ENCODE measurements around the gene MIGA2. TPM values are rescaled to one million over a fixed set of nuclear protein-coding genes. Genes with fewer than 3 reads are reported as not detected.

MIGA2 gene
- total RNA-seq, 1 experiment from 2014 or later: 28.6 TPM

GRCh38 chr9:129081388-129081904 is 45.0 kb downstream of the MIGA2 start:
- CTCF ChIA-PET: interaction anchor here (0.6 to 1.2 kb wide), 5 partner anchors 28 to 541 kb away, joined by 3 to 6 read pairs (median 4); no protein-coding TSS in a partner anchor
- peak; percentile 46 for DNase-seq (ENCODE audit: unreplicated experiment)
- TSS peak; percentile 50 for BruUV-seq (replicated peaks)
- no peaks in the 10 kb centered on the region for H3K9me3 Mint-ChIP-seq (ENCODE audit: unreplicated experiment)
- intact Hi-C loops (cut with micrococcal nuclease): no loop called here
- TF ChIP-seq CTCF (IDR thresholded peaks at IDR 0.05; ENCODE audit: unreplicated experiment): no peak
- H3K4me3 Mint-ChIP-seq (ENCODE audit: unreplicated experiment): peak overlapping the region; percentile 84
- POLR2A ChIA-PET: interaction anchor here (0.7 to 2.3 kb wide), 15 partner anchors 9 to 711 kb away, joined by 3 to 10 read pairs (median 4); partner anchors contain the start of genes DOLK, MIGA2, NUP188 and PTPA
- H3K4me1 Mint-ChIP-seq (ENCODE audit: insufficient read depth, unreplicated experiment): peaks cover 10% of the 10 kb centered on the region
- no peaks in the 10 kb centered on the region for H3K27me3 Mint-ChIP-seq (ENCODE audit: insufficient read depth, unreplicated experiment)
- peak overlapping the region; percentile 46 for H3K27ac Mint-ChIP-seq (ENCODE audit: low read depth, unreplicated experiment)
- no peaks in the 10 kb centered on the region for H3K36me3 Mint-ChIP-seq (ENCODE audit: insufficient read depth, unreplicated experiment)

- no peak for TF ChIP-seq CTCF (IDR thresholded peaks at IDR 0.05; ENCODE audit: unreplicated experiment)
Measured at GRCh38 chr9:129084087-129084486, 47.7 kb downstream of the MIGA2 start.

GRCh38 chr9:129089246-129089645 is 52.8 kb downstream of the MIGA2 start:
- POLR2A ChIA-PET: interaction anchor here (1.2 kb wide), 2 partner anchors 8 to 89 kb away, joined by 3 read pairs; partner anchors contain the start of gene IER5L
- no TSS peak for BruUV-seq (replicated peaks)

More at GRCh38 chr9:129084087-129084486, 47.7 kb downstream of the MIGA2 start:
- Mint-ChIP-seq H3K27me3 (ENCODE audit: insufficient read depth, unreplicated experiment) (no peaks in the 10 kb centered on the region), H3K4me1 (ENCODE audit: insufficient read depth, unreplicated experiment) (peaks cover 9% of the 10 kb centered on the region), H3K4me3 (ENCODE audit: unreplicated experiment) (no peak overlapping the region), H3K27ac (ENCODE audit: low read depth, unreplicated experiment) (no peak overlapping the region), H3K36me3 (ENCODE audit: insufficient read depth, unreplicated experiment) (peaks cover 6% of the 10 kb centered on the region), H3K9me3 (ENCODE audit: unreplicated experiment) (no peaks in the 10 kb centered on the region)
- intact Hi-C loops (cut with micrococcal nuclease): no loop called here
- no peak for DNase-seq (ENCODE audit: unreplicated experiment)
- ChIA-PET CTCF (interaction anchor here (0.5 to 0.6 kb wide), 2 partner anchors 26 to 55 kb away, joined by 3 read pairs; partner anchors contain the start of gene CRAT), POLR2A (no interaction called here)
- BruUV-seq (replicated peaks): no TSS peak

More at GRCh38 chr9:129089246-129089645, 52.8 kb downstream of the MIGA2 start:
- H3K9me3 Mint-ChIP-seq (ENCODE audit: unreplicated experiment): no peaks in the 10 kb centered on the region
- TF ChIP-seq CTCF (IDR thresholded peaks at IDR 0.05; ENCODE audit: unreplicated experiment): no peak
- H3K4me1 Mint-ChIP-seq (ENCODE audit: insufficient read depth, unreplicated experiment): no peaks in the 10 kb centered on the region
- no peak overlapping the region for H3K4me3 Mint-ChIP-seq (ENCODE audit: unreplicated experiment)
- H3K36me3 Mint-ChIP-seq (ENCODE audit: insufficient read depth, unreplicated experiment): peaks cover 14% of the 10 kb centered on the region
- no peak for DNase-seq (ENCODE audit: unreplicated experiment)
- no peaks in the 10 kb centered on the region for H3K27me3 Mint-ChIP-seq (ENCODE audit: insufficient read depth, unreplicated experiment)
- no peak overlapping the region for H3K27ac Mint-ChIP-seq (ENCODE audit: low read depth, unreplicated experiment)
- intact Hi-C loops (cut with micrococcal nuclease): no loop called here
- CTCF ChIA-PET: interaction anchor here (0.5 to 2.6 kb wide), 3 partner anchors 9 to 30 kb away, joined by 3 to 9 read pairs (median 3); no protein-coding TSS in a partner anchor

All from MCF 10A (cell line).